ENCODE results near the gene EMID1.

DNA sequence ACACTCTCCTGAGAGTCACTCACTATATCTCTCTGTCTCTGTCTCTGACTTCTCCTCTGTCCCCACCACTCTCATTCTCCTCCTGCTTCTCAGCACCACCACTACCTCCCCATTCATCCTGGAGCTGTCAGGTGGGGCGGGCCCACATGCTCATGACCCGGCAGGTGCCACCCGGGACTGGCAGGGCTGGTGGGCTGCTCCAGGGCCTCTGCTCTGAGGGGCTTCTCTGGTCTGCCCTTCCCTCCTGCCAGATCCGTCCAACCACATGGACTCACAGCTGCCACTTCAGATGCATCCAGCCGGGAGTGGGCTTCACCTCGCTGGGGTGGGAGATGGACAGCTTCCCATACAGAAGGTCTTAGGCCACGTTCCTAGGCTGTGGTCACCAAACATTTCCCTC, 4.8 kb upstream of the EMID1 start:
- TF ChIP-seq, protein P1, sequence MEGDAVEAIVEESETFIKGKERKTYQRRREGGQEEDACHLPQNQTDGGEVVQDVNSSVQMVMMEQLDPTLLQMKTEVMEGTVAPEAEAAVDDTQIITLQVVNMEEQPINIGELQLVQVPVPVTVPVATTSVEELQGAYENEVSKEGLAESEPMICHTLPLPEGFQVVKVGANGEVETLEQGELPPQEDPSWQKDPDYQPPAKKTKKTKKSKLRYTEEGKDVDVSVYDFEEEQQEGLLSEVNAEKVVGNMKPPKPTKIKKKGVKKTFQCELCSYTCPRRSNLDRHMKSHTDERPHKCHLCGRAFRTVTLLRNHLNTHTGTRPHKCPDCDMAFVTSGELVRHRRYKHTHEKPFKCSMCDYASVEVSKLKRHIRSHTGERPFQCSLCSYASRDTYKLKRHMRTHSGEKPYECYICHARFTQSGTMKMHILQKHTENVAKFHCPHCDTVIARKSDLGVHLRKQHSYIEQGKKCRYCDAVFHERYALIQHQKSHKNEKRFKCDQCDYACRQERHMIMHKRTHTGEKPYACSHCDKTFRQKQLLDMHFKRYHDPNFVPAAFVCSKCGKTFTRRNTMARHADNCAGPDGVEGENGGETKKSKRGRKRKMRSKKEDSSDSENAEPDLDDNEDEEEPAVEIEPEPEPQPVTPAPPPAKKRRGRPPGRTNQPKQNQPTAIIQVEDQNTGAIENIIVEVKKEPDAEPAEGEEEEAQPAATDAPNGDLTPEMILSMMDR (conservative IDR thresholded peaks at IDR 0.05; ENCODE audit: low read length) = no peak
- no peak for TF ChIP-seq EZH2phosphoT487 (IDR thresholded peaks at IDR 0.05; ENCODE audit: borderline replicate concordance, low read depth, low read length)
